Body of pancreas (tissue), 4 donors: ENCODE measurements around the gene NGDN. TPM values are rescaled to one million over a fixed set of nuclear protein-coding genes. Genes with fewer than 3 reads are reported as not detected.
A peak's percentile ranks its signal among the peaks of the same experiment; 100 is the strongest.
"Not testable (repeated sequence)": the region's sequence is repeated elsewhere in the genome, so short reads cannot be mapped to it uniquely, and the experiment has no call there.

Experiments
- ATAC-seq: fragments of 150-250 bp; one replicate; pipeline ENCODE4 v1.9.1; 2016
- DNase-seq, 4 donors: peaks; one replicate each; pipeline ENCODE4 v3.0.0-alpha.2; 2019
- H3K27ac ChIP-seq, 4 donors: fragments of 200-600 bp; sonication (generic); 1 replicate in 3 of 4; 2 replicates in 1 of 4; pipeline versions ENCODE4 v1.5.1 to v1.6.1; 2016 to 2019; ENCODE audit warnings: mild to moderate bottlenecking in 1 of 4, mixed read lengths in 1 of 4, moderate library complexity in 1 of 4
- H3K27me3 ChIP-seq, 2 donors: fragments of 200-600 bp; sonication (generic); one replicate each; pipeline ENCODE4 v1.6.0; 2016; ENCODE audit warnings: mild to moderate bottlenecking in 1 of 2
- H3K36me3 ChIP-seq, 2 donors: fragments of 200-600 bp; sonication (generic); replicated peaks in 1 of 2; 2 replicates each; pipeline ENCODE4 v1.5.1; 2016; ENCODE audit warnings: low read depth in 2 of 2; ENCODE audit not compliant: insufficient read depth in 1 of 2
- H3K4me1 ChIP-seq: fragments of 200-600 bp; sonication (generic); one replicate; pipeline ENCODE4 v1.6.0; 2016
- H3K4me3 ChIP-seq, 2 donors: fragments of 200-600 bp; sonication (generic); 1 replicate in 1 of 2; 2 replicates in 1 of 2; pipeline ENCODE4 v1.5.1; 2016 to 2019
- H3K9me3 ChIP-seq, 3 donors: fragments of 200-600 bp; sonication (generic); 1 replicate in 2 of 3; 2 replicates in 1 of 3; pipeline ENCODE4 v1.5.1; 2016
- POLR2A ChIP-seq, 3 donors: fragments of 450-650 bp; IDR thresholded peaks; one replicate each; pipeline ENCODE4 v1.6.1; 2016; ENCODE audit warnings: antibody characterized with exemption in 3 of 3, mild to moderate bottlenecking in 2 of 3
- WGBS, 2 donors: methylation state at CpG; one replicate each; pipeline ENCODE4 v1.1.5; 2017; 5-methylcytosine and 5-hydroxymethylcytosine counted together
- intact Hi-C: fragments of 100-400 bp; cut with DNase I; formaldehyde crosslinking; loops from one replicate; pipeline ENCODE4 v1.15.1; 2023
- total RNA-seq, 2 donors: library from RNA; depleted of rRNA; stranded (reverse); fragments of >200 nt; gene quantifications; one replicate each; pipeline ENCODE4 v1.1.0, GENCODE V29; 2016
- TF ChIP-seq, protein P1 (sequence below), 7 experiments: fragments of 450-650 bp in 4 of 7; fragments of 200-600 bp in 3 of 7; sonication (generic) in 3 of 7; IDR thresholded peaks; one replicate each; pipeline ENCODE4 v1.5.1; 2016 to 2019; ENCODE audit warnings: antibody characterized with exemption in 7 of 7

NGDN gene, protein sequence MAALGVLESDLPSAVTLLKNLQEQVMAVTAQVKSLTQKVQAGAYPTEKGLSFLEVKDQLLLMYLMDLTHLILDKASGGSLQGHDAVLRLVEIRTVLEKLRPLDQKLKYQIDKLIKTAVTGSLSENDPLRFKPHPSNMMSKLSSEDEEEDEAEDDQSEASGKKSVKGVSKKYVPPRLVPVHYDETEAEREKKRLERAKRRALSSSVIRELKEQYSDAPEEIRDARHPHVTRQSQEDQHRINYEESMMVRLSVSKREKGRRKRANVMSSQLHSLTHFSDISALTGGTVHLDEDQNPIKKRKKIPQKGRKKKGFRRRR
- 10 to 100 TPM; 29.0 to 31.6 TPM for total RNA-seq

DNA sequence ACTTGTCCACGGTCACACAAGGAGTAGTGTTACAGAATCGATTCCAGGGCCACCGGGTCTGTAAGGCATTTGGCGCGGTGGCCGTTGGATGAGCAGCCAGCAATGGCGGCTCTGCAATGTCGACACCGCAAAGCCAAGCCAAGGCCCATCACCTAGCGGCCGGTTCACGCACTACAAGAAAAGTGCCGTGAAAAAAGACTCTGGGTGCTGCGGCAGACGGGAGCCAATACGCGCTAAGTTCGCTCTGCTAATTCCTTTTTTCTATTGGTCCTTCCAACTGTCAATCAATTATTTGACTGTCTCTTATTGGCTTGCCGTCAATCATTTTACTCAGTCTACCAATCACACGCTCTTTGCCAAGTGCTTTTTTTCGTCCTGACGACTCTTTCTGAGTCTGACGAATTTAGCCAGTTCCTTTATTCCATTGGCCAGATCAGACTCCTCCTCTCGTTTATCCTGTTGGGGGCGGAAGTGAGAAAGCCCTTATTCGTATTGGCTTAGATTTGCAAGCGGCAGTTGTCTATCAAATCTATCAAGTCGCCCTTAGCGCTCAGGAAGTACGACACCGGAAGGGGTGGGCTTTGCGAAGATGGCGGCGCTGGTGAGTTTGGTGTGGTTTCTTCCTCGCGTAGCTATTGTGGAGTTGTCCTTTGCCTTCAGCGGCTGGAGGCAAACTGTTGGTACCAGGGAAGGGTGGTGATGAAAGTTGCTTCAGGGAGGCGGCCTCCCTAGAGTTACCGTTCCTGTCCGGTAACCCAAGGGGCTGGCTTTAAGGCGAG is at the start of gene NGDN:
Gene NGDN, plus strand, starts transcription at position 577 of the 779 bp plus-strand sequence. Its CDS starts 13 bp downstream, at position 590.
- Histone ChIP-seq H3K4me3 (peak within 1 kb of the TSS; percentile 49 to 92), H3K27me3 (no peaks in the 10 kb centered on the region), H3K4me1 (peaks cover 7% of the 10 kb centered on the region), H3K36me3 (peaks cover 0 to 8% of the 10 kb centered on the region in 2 donors), H3K9me3 (no peaks in the 10 kb centered on the region), H3K27ac (peak within 1 kb of the TSS; percentile 22 to 80 (median 66))
- peak in 2 of 3 donors; percentile 83 to 85 for TF ChIP-seq POLR2A (IDR thresholded peaks at IDR 0.05)
- TF ChIP-seq, protein P1, sequence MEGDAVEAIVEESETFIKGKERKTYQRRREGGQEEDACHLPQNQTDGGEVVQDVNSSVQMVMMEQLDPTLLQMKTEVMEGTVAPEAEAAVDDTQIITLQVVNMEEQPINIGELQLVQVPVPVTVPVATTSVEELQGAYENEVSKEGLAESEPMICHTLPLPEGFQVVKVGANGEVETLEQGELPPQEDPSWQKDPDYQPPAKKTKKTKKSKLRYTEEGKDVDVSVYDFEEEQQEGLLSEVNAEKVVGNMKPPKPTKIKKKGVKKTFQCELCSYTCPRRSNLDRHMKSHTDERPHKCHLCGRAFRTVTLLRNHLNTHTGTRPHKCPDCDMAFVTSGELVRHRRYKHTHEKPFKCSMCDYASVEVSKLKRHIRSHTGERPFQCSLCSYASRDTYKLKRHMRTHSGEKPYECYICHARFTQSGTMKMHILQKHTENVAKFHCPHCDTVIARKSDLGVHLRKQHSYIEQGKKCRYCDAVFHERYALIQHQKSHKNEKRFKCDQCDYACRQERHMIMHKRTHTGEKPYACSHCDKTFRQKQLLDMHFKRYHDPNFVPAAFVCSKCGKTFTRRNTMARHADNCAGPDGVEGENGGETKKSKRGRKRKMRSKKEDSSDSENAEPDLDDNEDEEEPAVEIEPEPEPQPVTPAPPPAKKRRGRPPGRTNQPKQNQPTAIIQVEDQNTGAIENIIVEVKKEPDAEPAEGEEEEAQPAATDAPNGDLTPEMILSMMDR (IDR thresholded peaks at IDR 0.05) = peak; percentile 80 to 97 (median 95)
- WGBS, 2 donors = 1 to 3% methylated on average over 37 to 41 of the region's 41 CpGs
- ATAC-seq = peak; percentile 97
- intact Hi-C loops = no loop called here
- DNase-seq = peak; percentile 95 to 99 (median 96)

DNA sequence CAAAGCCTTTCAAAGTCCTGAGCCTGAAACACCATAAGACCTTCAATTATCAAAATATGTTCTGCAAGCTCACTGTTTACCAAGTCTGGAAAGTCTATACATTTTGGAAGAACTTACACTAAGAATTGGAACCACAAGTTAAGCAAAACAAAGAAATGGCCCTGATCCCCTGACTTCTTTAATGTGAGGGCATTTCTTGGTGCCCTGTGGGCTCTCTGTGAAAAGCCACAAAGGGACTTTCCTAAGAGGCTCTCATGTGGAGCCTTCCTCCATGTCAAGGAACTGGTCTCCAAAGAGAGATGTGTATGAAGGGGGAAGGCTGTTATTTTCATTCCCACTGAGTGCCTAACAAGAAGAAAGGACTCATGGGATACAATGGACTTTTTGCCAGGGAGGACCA is 47.9 kb upstream of the NGDN start:
- Histone ChIP-seq H3K4me1 (peaks cover 10% of the 10 kb centered on the region), H3K9me3 (no peaks in the 10 kb centered on the region), H3K36me3 (no peaks in the 10 kb centered on the region), H3K27me3 (no peaks in the 10 kb centered on the region), H3K27ac (no peak overlapping the region), H3K4me3 (no peak overlapping the region)
- no peak for TF ChIP-seq POLR2A (IDR thresholded peaks at IDR 0.05)
- TF ChIP-seq, protein P1 (IDR thresholded peaks at IDR 0.05) = no peak
- no peak for ATAC-seq
- intact Hi-C loops = no loop called here
- DNase-seq = no peak

DNA sequence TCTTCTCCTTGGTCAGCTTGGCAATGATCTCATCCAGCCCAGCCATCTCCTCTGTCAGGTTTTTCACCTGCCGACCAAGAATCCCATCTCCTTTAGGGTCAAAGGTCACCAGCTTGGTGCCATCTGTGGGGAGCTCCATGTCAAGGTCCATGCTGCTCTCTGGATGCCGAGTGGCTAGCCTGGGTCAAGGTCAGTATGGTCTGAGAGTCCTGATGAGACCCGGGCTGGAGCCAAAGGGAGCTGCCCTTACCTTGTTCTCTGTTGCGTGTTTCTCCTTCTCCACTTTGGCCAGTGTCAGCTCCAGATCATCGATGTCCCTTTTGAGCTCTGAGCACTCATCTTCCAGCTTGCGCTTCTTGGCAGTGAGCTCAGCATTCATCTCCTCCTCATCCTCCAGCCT is 45.8 kb upstream of the NGDN start:
- H3K4me3 ChIP-seq = no peak overlapping the region
- no peaks in the 10 kb centered on the region for H3K9me3 ChIP-seq
- H3K27ac ChIP-seq = no peak overlapping the region
- intact Hi-C loops = no loop called here
- no peaks in the 10 kb centered on the region for H3K4me1 ChIP-seq
- 78 to 84% methylated on average over 6 of the region's 6 CpGs for WGBS, 2 donors
- no peaks in the 10 kb centered on the region for H3K36me3 ChIP-seq
- no peaks in the 10 kb centered on the region for H3K27me3 ChIP-seq
- TF ChIP-seq, protein P1 (IDR thresholded peaks at IDR 0.05) = no peak
- no peak for TF ChIP-seq POLR2A (IDR thresholded peaks at IDR 0.05)
- no peak for DNase-seq
- no peak for ATAC-seq

DNA sequence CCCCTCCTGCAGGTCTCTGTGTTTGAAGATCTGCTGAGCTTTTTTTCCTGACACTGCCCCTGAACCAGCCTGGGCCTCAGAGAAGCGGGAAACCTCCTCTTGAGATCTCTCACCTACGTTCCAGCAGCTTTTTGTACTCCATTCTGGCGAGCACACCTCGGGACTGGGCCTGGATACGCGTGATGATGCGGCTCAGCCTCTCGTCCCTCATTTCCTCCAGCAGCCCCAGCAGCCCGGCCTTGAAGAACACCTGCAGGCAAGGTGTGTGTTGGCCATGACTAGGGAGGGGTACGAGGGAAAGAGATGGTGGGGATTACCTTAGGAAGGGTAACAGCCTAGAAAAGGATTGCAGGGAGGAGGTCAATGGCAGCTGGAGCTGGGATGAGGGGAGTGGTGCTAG is 44.3 kb upstream of the NGDN start:
- Histone ChIP-seq H3K4me1 (no peaks in the 10 kb centered on the region), H3K36me3 (no peaks in the 10 kb centered on the region), H3K9me3 (no peaks in the 10 kb centered on the region), H3K27ac (no peak overlapping the region), H3K27me3 (no peaks in the 10 kb centered on the region), H3K4me3 (no peak overlapping the region)
- DNase-seq (no peak), ATAC-seq (no peak)
- TF ChIP-seq, protein P1 (IDR thresholded peaks at IDR 0.05) = no peak
- TF ChIP-seq POLR2A (IDR thresholded peaks at IDR 0.05) = no peak
- intact Hi-C loops = no loop called here
- WGBS, 2 donors = 81 to 82% methylated on average over 10 of the region's 10 CpGs

DNA sequence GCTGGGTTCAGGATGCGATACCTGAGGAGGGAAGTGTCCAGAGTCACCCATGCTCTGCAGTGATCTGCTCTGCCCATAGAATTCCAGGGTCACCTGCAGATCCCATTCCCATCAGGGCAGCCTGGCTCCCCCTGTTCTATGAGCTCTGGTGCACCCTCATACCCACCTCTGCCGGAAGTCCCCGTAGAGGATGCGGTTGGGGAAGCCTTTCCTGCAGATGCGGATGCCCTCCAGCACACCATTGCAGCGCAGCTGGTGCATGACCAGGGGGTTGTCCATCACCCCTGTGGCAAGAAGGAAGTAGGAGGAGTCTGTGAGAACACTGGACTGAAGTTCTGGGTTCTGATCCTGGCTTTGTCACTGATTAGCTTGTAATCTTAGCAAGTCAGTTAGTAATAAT is 43.7 kb upstream of the NGDN start:
- H3K4me1 ChIP-seq, H3K27ac ChIP-seq, H3K4me3 ChIP-seq, DNase-seq, intact Hi-C loops, H3K27me3 ChIP-seq, H3K36me3 ChIP-seq, ATAC-seq, H3K9me3 ChIP-seq: not testable (repeated sequence)
- 89 to 97% methylated on average over 6 of the region's 6 CpGs for WGBS, 2 donors
